ENCODE data around the gene RPLP2.

DNA sequence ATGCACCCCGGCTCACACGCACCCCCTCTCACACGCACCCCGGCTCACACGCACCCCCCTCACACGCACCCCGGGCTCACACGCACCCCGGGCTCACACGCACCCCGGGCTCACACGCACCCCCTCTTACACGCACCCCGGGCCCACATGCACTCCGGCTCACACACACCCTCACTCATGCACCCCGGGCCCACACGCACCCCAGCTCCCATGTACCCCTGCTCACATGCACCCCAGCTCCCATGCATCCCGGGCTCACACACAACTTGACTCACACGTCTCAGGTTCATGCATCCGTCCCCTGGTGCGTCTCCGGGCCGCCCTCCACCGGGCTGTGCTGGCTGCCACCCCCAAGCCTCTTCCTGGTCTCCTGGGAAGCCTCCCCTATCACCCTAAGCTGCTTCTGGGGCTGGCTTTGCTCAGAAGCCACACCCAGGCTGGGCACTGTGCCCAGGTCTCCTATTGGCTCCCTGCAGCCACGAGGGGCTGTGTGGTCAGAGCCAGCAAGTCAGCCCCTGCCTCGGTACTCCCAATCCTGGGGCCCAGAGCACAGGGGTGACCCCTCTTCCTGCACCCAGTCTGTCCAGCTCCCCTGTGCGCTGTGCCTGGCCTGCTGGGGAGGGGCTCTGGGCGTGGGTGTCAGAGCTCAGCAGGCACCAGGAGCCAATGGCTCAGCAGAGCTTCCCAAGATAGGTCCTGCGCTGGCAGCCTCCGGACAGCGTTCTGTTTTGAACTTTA lies 49.8 kb downstream of the RPLP2 start:
- no peak for TF ChIP-seq ZBTB33 (IDR thresholded peaks at IDR 0.05; ENCODE audit: borderline replicate concordance, low read depth)
- TF ChIP-seq, protein P1, sequence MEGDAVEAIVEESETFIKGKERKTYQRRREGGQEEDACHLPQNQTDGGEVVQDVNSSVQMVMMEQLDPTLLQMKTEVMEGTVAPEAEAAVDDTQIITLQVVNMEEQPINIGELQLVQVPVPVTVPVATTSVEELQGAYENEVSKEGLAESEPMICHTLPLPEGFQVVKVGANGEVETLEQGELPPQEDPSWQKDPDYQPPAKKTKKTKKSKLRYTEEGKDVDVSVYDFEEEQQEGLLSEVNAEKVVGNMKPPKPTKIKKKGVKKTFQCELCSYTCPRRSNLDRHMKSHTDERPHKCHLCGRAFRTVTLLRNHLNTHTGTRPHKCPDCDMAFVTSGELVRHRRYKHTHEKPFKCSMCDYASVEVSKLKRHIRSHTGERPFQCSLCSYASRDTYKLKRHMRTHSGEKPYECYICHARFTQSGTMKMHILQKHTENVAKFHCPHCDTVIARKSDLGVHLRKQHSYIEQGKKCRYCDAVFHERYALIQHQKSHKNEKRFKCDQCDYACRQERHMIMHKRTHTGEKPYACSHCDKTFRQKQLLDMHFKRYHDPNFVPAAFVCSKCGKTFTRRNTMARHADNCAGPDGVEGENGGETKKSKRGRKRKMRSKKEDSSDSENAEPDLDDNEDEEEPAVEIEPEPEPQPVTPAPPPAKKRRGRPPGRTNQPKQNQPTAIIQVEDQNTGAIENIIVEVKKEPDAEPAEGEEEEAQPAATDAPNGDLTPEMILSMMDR (IDR thresholded peaks at IDR 0.05), result no peak
- no peak for TF ChIP-seq SIN3A (IDR thresholded peaks at IDR 0.05; ENCODE audit: borderline replicate concordance, low read depth, low read length)
- TF ChIP-seq JUND (IDR thresholded peaks at IDR 0.05), result no peak
- no peak for TF ChIP-seq EZH2phosphoT487 (IDR thresholded peaks at IDR 0.05; ENCODE audit: borderline replicate concordance, low read depth)
- peak; percentile 63; the same call in 1 of the 2 replicates for TF ChIP-seq MXI1 (IDR thresholded peaks at IDR 0.05; ENCODE audit: low read depth, low read length)
- TF ChIP-seq YY1 (IDR thresholded peaks at IDR 0.05; ENCODE audit: low read depth), result no peak
- TF ChIP-seq USF2 (IDR thresholded peaks at IDR 0.05; ENCODE audit: borderline replicate concordance, low read depth, low read length), result peak; percentile 75
- no peak for TF ChIP-seq EP300 (IDR thresholded peaks at IDR 0.05; ENCODE audit: borderline replicate concordance in 1 of 2, low read depth in 1 of 2, low read length in 1 of 2)
- no peak for TF ChIP-seq ELF1 (IDR thresholded peaks at IDR 0.05)
